Stomach (tissue), 4 donors: ENCODE measurements around the gene PI4K2B.

Experiments
- EP300 ChIP-seq: sonication (generic); formaldehyde crosslinking; IDR thresholded peaks from one replicate; pipeline ENCODE4 v1.6.1; 2017; ENCODE audit warnings: antibody characterized with exemption
- TF ChIP-seq, protein P1 (sequence below), 7 experiments: fragments of 450-650 bp in 4 of 7; fragments of 200-600 bp in 3 of 7; sonication (generic) in 3 of 7; IDR thresholded peaks; one replicate each; pipeline ENCODE4 v1.5.1; 2016 to 2019; ENCODE audit warnings: antibody characterized with exemption in 7 of 7, control low read depth in 2 of 7, mild to moderate bottlenecking in 1 of 7

GRCh38 chr4:25223802-25224375, 9.9 kb upstream of the PI4K2B start:
- TF ChIP-seq, protein P1, sequence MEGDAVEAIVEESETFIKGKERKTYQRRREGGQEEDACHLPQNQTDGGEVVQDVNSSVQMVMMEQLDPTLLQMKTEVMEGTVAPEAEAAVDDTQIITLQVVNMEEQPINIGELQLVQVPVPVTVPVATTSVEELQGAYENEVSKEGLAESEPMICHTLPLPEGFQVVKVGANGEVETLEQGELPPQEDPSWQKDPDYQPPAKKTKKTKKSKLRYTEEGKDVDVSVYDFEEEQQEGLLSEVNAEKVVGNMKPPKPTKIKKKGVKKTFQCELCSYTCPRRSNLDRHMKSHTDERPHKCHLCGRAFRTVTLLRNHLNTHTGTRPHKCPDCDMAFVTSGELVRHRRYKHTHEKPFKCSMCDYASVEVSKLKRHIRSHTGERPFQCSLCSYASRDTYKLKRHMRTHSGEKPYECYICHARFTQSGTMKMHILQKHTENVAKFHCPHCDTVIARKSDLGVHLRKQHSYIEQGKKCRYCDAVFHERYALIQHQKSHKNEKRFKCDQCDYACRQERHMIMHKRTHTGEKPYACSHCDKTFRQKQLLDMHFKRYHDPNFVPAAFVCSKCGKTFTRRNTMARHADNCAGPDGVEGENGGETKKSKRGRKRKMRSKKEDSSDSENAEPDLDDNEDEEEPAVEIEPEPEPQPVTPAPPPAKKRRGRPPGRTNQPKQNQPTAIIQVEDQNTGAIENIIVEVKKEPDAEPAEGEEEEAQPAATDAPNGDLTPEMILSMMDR (IDR thresholded peaks at IDR 0.05) = no peak
- no peak for TF ChIP-seq EP300
